CD4-positive, alpha-beta T cell (primary cell): ENCODE data around the gene EXOSC5. TPM values are rescaled to one million over a fixed set of nuclear protein-coding genes. Genes with fewer than 3 reads are reported as not detected.
"Not testable (repeated sequence)": the region's sequence is repeated elsewhere in the genome, so short reads cannot be mapped to it uniquely, and the experiment has no call there.

ENCODE experiments used
- ATAC-seq: fragments of 200-7000 bp; cut with Tn5 transposase; one replicate; pipeline ENCODE4 v1.10.0; 2022; ENCODE audit warnings: mild to moderate bottlenecking; ENCODE audit not compliant: poor library complexity
- CTCF ChIA-PET: fragments of 350-600 bp; sonication (Branson Sonifier 250); formaldehyde crosslinking; loops from one replicate; lab custom pipeline; 2021; ENCODE audit warnings: antibody characterized with exemption, inconsistent platforms; lab: Charles Lee
- POLR2A ChIA-PET: fragments of 350-600 bp; sonication (Branson Sonifier 250); formaldehyde crosslinking; loops from one replicate; lab custom pipeline; 2021; ENCODE audit warnings: antibody characterized with exemption, inconsistent platforms; lab: Charles Lee
- DNase-seq, 14 experiments: peaks; one replicate each; pipeline ENCODE4 v3.0.0-alpha.2; 2013 to 2020; ENCODE audit warnings: mixed read lengths in 2 of 14
- H3K27ac ChIP-seq, 2 donors: one replicate each; pipeline versions ENCODE4 v1.5.1 to v1.7.0; 2013; ENCODE audit warnings: low read length in 2 of 2, low read depth in 1 of 2, mild to moderate bottlenecking in 1 of 2
- H3K27me3 ChIP-seq, 2 experiments: 1 replicate in 1 of 2; 2 replicates in 1 of 2; pipeline versions ENCODE4 v1.6.1 to v1.7.0; 2013; ENCODE audit warnings: low read length in 2 of 2, control low read depth in 1 of 2, mild to moderate bottlenecking in 1 of 2, moderate library complexity in 1 of 2; ENCODE audit not compliant: insufficient read depth in 2 of 2, control insufficient read depth in 1 of 2
- H3K36me3 ChIP-seq: one replicate; pipeline ENCODE4 v1.6.1; 2013; ENCODE audit warnings: low read length, control low read depth; ENCODE audit not compliant: insufficient read depth
- H3K4me1 ChIP-seq: one replicate; pipeline ENCODE4 v1.6.1; 2013; ENCODE audit warnings: low read length, control low read depth; ENCODE audit not compliant: insufficient read depth
- H3K4me3 ChIP-seq: one replicate; pipeline ENCODE4 v1.5.1; 2013; ENCODE audit warnings: mild to moderate bottlenecking, low read length, moderate library complexity
- H3K9me3 ChIP-seq, 2 experiments: 1 replicate in 1 of 2; 2 replicates in 1 of 2; pipeline versions ENCODE4 v1.6.1 to v1.7.0; 2013; ENCODE audit warnings: low read length in 2 of 2, mild to moderate bottlenecking in 2 of 2, control low read depth in 1 of 2, moderate library complexity in 1 of 2; ENCODE audit not compliant: control insufficient read depth in 1 of 2, insufficient read depth in 1 of 2
- H3K27ac Mint-ChIP-seq: one replicate; pipeline ENCODE4 v1.8.0; 2020; ENCODE audit warnings: mixed read lengths
- H3K27me3 Mint-ChIP-seq: one replicate; pipeline ENCODE4 v1.8.0; 2021; ENCODE audit warnings: mixed read lengths
- H3K36me3 Mint-ChIP-seq: one replicate; pipeline ENCODE4 v1.8.0; 2021; ENCODE audit warnings: low read depth, mixed read lengths
- H3K4me1 Mint-ChIP-seq: one replicate; pipeline ENCODE4 v1.8.0; 2021; ENCODE audit warnings: low read depth, mixed read lengths
- H3K4me3 Mint-ChIP-seq: one replicate; pipeline ENCODE4 v1.8.0; 2020; ENCODE audit warnings: mild to moderate bottlenecking, mixed read lengths
- H3K9me3 Mint-ChIP-seq: one replicate; pipeline ENCODE4 v1.8.0; 2020; ENCODE audit warnings: mixed read lengths
- intact Hi-C, 2 experiments: fragments of 100-400 bp; cut with DNase I in 1 of 2; cut with micrococcal nuclease in 1 of 2; formaldehyde crosslinking; loops; one replicate each; pipeline versions ENCODE4 v1.15.1 to v1.9.0; 2023 to 2025; cut with DNase I, micrococcal nuclease
- total RNA-seq, 174 experiments: library from RNA in 2 of 174; stranded (reverse) in 2 of 174; gene quantifications; one replicate each; pipeline ENCODE4 v1.2.3 and lab custom pipeline; 2021 to 2026
- TF ChIP-seq, protein P1 (sequence below): fragments of 200-600 bp; IDR thresholded peaks from one replicate; pipeline ENCODE4 v1.8.0; 2022; ENCODE audit warnings: antibody characterized with exemption, mild to moderate bottlenecking

Gene EXOSC5
- total RNA-seq, 2 experiments from 2014 or later = 6.5 to 7.5 TPM

- CTCF ChIA-PET = no interaction called here
These were observed 23.2 kb downstream of the EXOSC5 start for GRCh38 chr19:41373993-41374392.

DNA sequence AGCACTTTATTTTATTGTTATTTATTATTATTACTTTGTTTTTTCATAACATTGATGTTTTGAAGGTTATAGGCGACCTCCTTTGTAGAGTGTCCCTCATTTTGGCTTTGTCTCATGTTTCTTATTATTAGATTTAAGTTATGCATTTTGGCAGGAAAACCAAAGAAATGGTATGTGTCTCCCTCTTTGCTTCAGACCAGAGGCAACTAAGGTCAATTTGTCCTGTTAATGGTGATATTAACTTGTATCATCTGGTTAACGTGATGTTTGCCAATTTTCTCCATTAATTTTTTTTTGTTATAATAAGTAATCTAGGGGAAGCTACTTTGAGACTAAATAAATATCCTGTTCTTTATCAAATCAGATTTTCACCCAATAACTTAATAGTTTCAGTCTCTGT is 24.7 kb downstream of the EXOSC5 start:
- Mint-ChIP-seq H3K4me3 (no peak overlapping the region), H3K36me3 (no peaks in the 10 kb centered on the region), H3K27me3 (no peaks in the 10 kb centered on the region), H3K4me1 (peaks cover 14% of the 10 kb centered on the region), H3K27ac (no peak overlapping the region), H3K9me3 (no peaks in the 10 kb centered on the region)
- DNase-seq (no peak), ATAC-seq (no peak)
- H3K4me1 ChIP-seq = peaks cover 20% of the 10 kb centered on the region
- intact Hi-C loops = no loop called here
- ChIA-PET POLR2A (interaction anchor here (0.9 kb wide), 1 partner anchor 8 kb away, joined by 3 read pairs; the partner anchor contains the start of gene B9D2), CTCF (no interaction called here)
- H3K36me3 ChIP-seq = no peaks in the 10 kb centered on the region
- H3K9me3 ChIP-seq = no peaks in the 10 kb centered on the region
- H3K27ac ChIP-seq = no peak overlapping the region
- H3K4me3 ChIP-seq = no peak overlapping the region
- H3K27me3 ChIP-seq = no peaks in the 10 kb centered on the region
- TF ChIP-seq, protein P1, sequence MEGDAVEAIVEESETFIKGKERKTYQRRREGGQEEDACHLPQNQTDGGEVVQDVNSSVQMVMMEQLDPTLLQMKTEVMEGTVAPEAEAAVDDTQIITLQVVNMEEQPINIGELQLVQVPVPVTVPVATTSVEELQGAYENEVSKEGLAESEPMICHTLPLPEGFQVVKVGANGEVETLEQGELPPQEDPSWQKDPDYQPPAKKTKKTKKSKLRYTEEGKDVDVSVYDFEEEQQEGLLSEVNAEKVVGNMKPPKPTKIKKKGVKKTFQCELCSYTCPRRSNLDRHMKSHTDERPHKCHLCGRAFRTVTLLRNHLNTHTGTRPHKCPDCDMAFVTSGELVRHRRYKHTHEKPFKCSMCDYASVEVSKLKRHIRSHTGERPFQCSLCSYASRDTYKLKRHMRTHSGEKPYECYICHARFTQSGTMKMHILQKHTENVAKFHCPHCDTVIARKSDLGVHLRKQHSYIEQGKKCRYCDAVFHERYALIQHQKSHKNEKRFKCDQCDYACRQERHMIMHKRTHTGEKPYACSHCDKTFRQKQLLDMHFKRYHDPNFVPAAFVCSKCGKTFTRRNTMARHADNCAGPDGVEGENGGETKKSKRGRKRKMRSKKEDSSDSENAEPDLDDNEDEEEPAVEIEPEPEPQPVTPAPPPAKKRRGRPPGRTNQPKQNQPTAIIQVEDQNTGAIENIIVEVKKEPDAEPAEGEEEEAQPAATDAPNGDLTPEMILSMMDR = no peak

More at GRCh38 chr19:41373993-41374392, 23.2 kb downstream of the EXOSC5 start:
- H3K4me1 ChIP-seq = peaks cover 20% of the 10 kb centered on the region
- Mint-ChIP-seq H3K4me1 (peaks cover 14% of the 10 kb centered on the region), H3K27ac (no peak overlapping the region), H3K27me3 (no peaks in the 10 kb centered on the region), H3K9me3 (no peaks in the 10 kb centered on the region), H3K4me3 (no peak overlapping the region), H3K36me3 (no peaks in the 10 kb centered on the region)
- no peaks in the 10 kb centered on the region for H3K36me3 ChIP-seq
- H3K4me3 ChIP-seq = no peak overlapping the region
- DNase-seq (no peak), ATAC-seq (no peak)
- H3K27me3 ChIP-seq = no peaks in the 10 kb centered on the region
- intact Hi-C loops = no loop called here
- H3K9me3 ChIP-seq = no peaks in the 10 kb centered on the region
- TF ChIP-seq, protein P1 = no peak
- POLR2A ChIA-PET = no interaction called here
- no peak overlapping the region for H3K27ac ChIP-seq

GRCh38 chr19:41371541-41371940 is 25.6 kb downstream of the EXOSC5 start:
- Mint-ChIP-seq H3K4me3 (no peak overlapping the region), H3K27me3 (no peaks in the 10 kb centered on the region), H3K9me3 (no peaks in the 10 kb centered on the region), H3K27ac (no peak overlapping the region), H3K4me1 (peaks cover 6% of the 10 kb centered on the region), H3K36me3 (no peaks in the 10 kb centered on the region)
- H3K4me3 ChIP-seq = no peak overlapping the region
- H3K27me3 ChIP-seq = no peaks in the 10 kb centered on the region
- ATAC-seq (no peak), DNase-seq (no peak)
- no peak overlapping the region for H3K27ac ChIP-seq
- H3K36me3 ChIP-seq = no peaks in the 10 kb centered on the region
- CTCF ChIA-PET = no interaction called here
- TF ChIP-seq, protein P1 = no peak
- no peaks in the 10 kb centered on the region for H3K9me3 ChIP-seq
- intact Hi-C loops = no loop called here
- peaks cover 11% of the 10 kb centered on the region for H3K4me1 ChIP-seq
- POLR2A ChIA-PET = interaction anchor here (0.6 kb wide), 1 partner anchor 19 kb away, joined by 4 read pairs; no protein-coding TSS in a partner anchor

- H3K27me3 Mint-ChIP-seq, H3K27me3 ChIP-seq, H3K27ac Mint-ChIP-seq, CTCF ChIA-PET, H3K4me3 ChIP-seq, H3K27ac ChIP-seq, H3K36me3 ChIP-seq, H3K36me3 Mint-ChIP-seq, H3K4me1 ChIP-seq, DNase-seq, ATAC-seq, intact Hi-C loops, H3K9me3 Mint-ChIP-seq, H3K4me1 Mint-ChIP-seq, H3K4me3 Mint-ChIP-seq, H3K9me3 ChIP-seq: not testable (repeated sequence)
- POLR2A ChIA-PET = interaction anchor here (0.6 kb wide), 1 partner anchor 19 kb away, joined by 4 read pairs; no protein-coding TSS in a partner anchor
These were observed 26.0 kb downstream of the EXOSC5 start for GRCh38 chr19:41371119-41371518.
